Islet precursor cell (in vitro differentiated cells): ENCODE results near the gene GRIK5.
"Not testable (repeated sequence)": the region's sequence is repeated elsewhere in the genome, so short reads cannot be mapped to it uniquely, and the experiment has no call there.

Experiments
- DNase-seq: peaks from one replicate; pipeline ENCODE4 v3.0.0-alpha.2; 2018

The GRIK5 gene

GRCh38 chr19:42069619-42070351 is at the start of gene GRIK5:
Gene GRIK5 (minus strand): TSS chr19:42070206. CDS start chr19:42065770, 4,436 bp downstream.
- peak; percentile 66 for DNase-seq

GRCh38 chr19:42117076-42117475 is 47.1 kb upstream of the GRIK5 start:
- DNase-seq = no peak

- no peak for DNase-seq
These were observed 46.5 kb upstream of the GRIK5 start for GRCh38 chr19:42116308-42117075.

GRCh38 chr19:42115705-42116104 is 45.7 kb upstream of the GRIK5 start:
- DNase-seq = no peak

GRCh38 chr19:42115219-42115618 is 45.2 kb upstream of the GRIK5 start:
- no peak for DNase-seq

- no peak for DNase-seq
These were observed 44.4 kb upstream of the GRIK5 start for GRCh38 chr19:42114412-42114811.

GRCh38 chr19:42113641-42114348 is 43.8 kb upstream of the GRIK5 start:
- peak; percentile 99 for DNase-seq

GRCh38 chr19:42111811-42112210 is 41.8 kb upstream of the GRIK5 start:
- DNase-seq = no peak

GRCh38 chr19:42111384-42111783 is 41.4 kb upstream of the GRIK5 start:
- no peak for DNase-seq

GRCh38 chr19:42110658-42111057 is 40.7 kb upstream of the GRIK5 start:
- DNase-seq = no peak

GRCh38 chr19:42109896-42110295 is 39.9 kb upstream of the GRIK5 start:
- no peak for DNase-seq

- peak; percentile 93 for DNase-seq
These were observed 38.8 kb upstream of the GRIK5 start for GRCh38 chr19:42108527-42109389.

GRCh38 chr19:42105368-42105767 is 35.4 kb upstream of the GRIK5 start:
- no peak for DNase-seq

- DNase-seq = no peak
These were observed 32.9 kb upstream of the GRIK5 start for GRCh38 chr19:42102877-42103276.

- not testable (repeated sequence) for DNase-seq
These were observed 30.2 kb upstream of the GRIK5 start for GRCh38 chr19:42100241-42100640.

GRCh38 chr19:42099336-42099925 is 29.4 kb upstream of the GRIK5 start:
- DNase-seq = no peak

GRCh38 chr19:42098781-42099180 is 28.8 kb upstream of the GRIK5 start:
- DNase-seq = no peak

GRCh38 chr19:42097461-42097860 is 27.5 kb upstream of the GRIK5 start:
- DNase-seq = no peak

- no peak for DNase-seq
These were observed 26.3 kb upstream of the GRIK5 start for GRCh38 chr19:42096255-42096837.

GRCh38 chr19:42095814-42096230 is 25.8 kb upstream of the GRIK5 start:
- peak; percentile 73 for DNase-seq

GRCh38 chr19:42095142-42095813 is 25.3 kb upstream of the GRIK5 start:
- no peak for DNase-seq
